ENCODE measurements around the gene VEZT.

VEZT gene

GRCh38 chr12:95218150-95219133 lies 835 bp downstream of the VEZT start:
- no peak for TF ChIP-seq CTCF (IDR thresholded peaks at IDR 0.05)

- TF ChIP-seq CTCF (IDR thresholded peaks at IDR 0.05): no peak
Observed at GRCh38 chr12:95220190-95220589, 2.6 kb downstream of the VEZT start.

- TF ChIP-seq CTCF (IDR thresholded peaks at IDR 0.05): no peak
Observed at GRCh38 chr12:95220726-95221125, 3.1 kb downstream of the VEZT start.

GRCh38 chr12:95224202-95225170 lies 6.9 kb downstream of the VEZT start:
- no peak for TF ChIP-seq CTCF (IDR thresholded peaks at IDR 0.05)

GRCh38 chr12:95225645-95226212 lies 8.1 kb downstream of the VEZT start:
- TF ChIP-seq CTCF (IDR thresholded peaks at IDR 0.05): no peak

GRCh38 chr12:95227818-95228356 lies 10.3 kb downstream of the VEZT start:
- no peak for TF ChIP-seq CTCF (IDR thresholded peaks at IDR 0.05)

GRCh38 chr12:95228617-95229016 lies 11.0 kb downstream of the VEZT start:
- TF ChIP-seq CTCF (IDR thresholded peaks at IDR 0.05): no peak

All from LNCAP (cell line).